Thyroid gland (tissue), 4 donors: ENCODE measurements around the gene NFXL1. TPM values are rescaled to one million over a fixed set of nuclear protein-coding genes. Genes with fewer than 3 reads are reported as not detected.

ENCODE experiments used
- DNase-seq, 2 donors: peaks; one replicate each; pipeline ENCODE4 v3.0.0-alpha.2; 2019
- H3K27ac ChIP-seq, 3 donors: fragments of 200-600 bp; sonication (generic); 1 replicate in 2 of 3; 2 replicates in 1 of 3; pipeline ENCODE4 v1.5.1; 2016 to 2019; ENCODE audit warnings: mild to moderate bottlenecking in 1 of 3, moderate library complexity in 1 of 3
- H3K27me3 ChIP-seq: fragments of 200-600 bp; sonication (generic); one replicate; pipeline ENCODE4 v1.5.1; 2019
- H3K36me3 ChIP-seq, 2 donors: fragments of 200-600 bp; sonication (generic); one replicate each; pipeline ENCODE4 v1.5.1; 2016 to 2019
- H3K4me1 ChIP-seq, 2 donors: fragments of 200-600 bp; sonication (generic); one replicate each; pipeline ENCODE4 v1.5.1; 2017 to 2019
- H3K4me3 ChIP-seq, 3 donors: fragments of 200-600 bp; sonication (generic); replicated peaks in 1 of 3; 1 replicate in 2 of 3; 2 replicates in 1 of 3; pipeline ENCODE4 v1.5.1; 2016; ENCODE audit warnings: mild to moderate bottlenecking in 1 of 3
- H3K9me3 ChIP-seq: fragments of 200-600 bp; sonication (generic); one replicate; pipeline ENCODE4 v1.5.1; 2017
- CTCF ChIP-seq, 6 experiments: fragments of 200-600 bp in 3 of 6; fragments of 450-650 bp in 3 of 6; sonication (generic) in 3 of 6; IDR thresholded peaks; one replicate each; pipeline ENCODE4 v1.5.1; 2016 to 2019; ENCODE audit warnings: antibody characterized with exemption in 6 of 6, mild to moderate bottlenecking in 2 of 6, inconsistent platforms in 1 of 6, moderate library complexity in 1 of 6
- POLR2A ChIP-seq, 2 donors: fragments of 450-650 bp; IDR thresholded peaks; one replicate each; pipeline ENCODE4 v1.6.1; 2017; ENCODE audit warnings: antibody characterized with exemption in 2 of 2, mild to moderate bottlenecking in 2 of 2, moderate library complexity in 1 of 2
- WGBS, 2 donors: methylation state at CpG; one replicate each; pipeline ENCODE4 v1.1.5; 2017; 5-methylcytosine and 5-hydroxymethylcytosine counted together
- intact Hi-C: fragments of 100-400 bp; cut with DNase I; formaldehyde crosslinking; loops from one replicate; pipeline ENCODE4 v1.15.1; 2023
- total RNA-seq, 4 donors: library from RNA; depleted of rRNA; stranded (reverse); fragments of >200 nt; gene quantifications; one replicate each; pipeline ENCODE4 v1.2.3, GENCODE V29; 2016

NFXL1 gene
- total RNA-seq, result 10 to 100 TPM; 17.3 to 66.4 (median 23.0) TPM

GRCh38 chr4:47914220-47914925 is at the start of gene NFXL1:
Gene NFXL1, minus strand, starts transcription at chr4:47914583. Its CDS starts 380 bp downstream, at chr4:47914203.
- TF ChIP-seq POLR2A (IDR thresholded peaks at IDR 0.05) (peak in 1 of 2 donors; percentile 92), CTCF (IDR thresholded peaks at IDR 0.05) (no peak)
- peaks cover 21 to 28% of the 10 kb centered on the region in 2 donors for H3K4me1 ChIP-seq
- no peaks in the 10 kb centered on the region for H3K27me3 ChIP-seq
- intact Hi-C loops, result no loop called here
- H3K9me3 ChIP-seq, result no peaks in the 10 kb centered on the region
- H3K36me3 ChIP-seq, result peaks cover 0 to 8% of the 10 kb centered on the region in 2 donors
- H3K4me3 ChIP-seq, result peak within 1 kb of the TSS; percentile 66 to 91 (median 72)
- peak within 1 kb of the TSS; percentile 41 to 75 (median 69) for H3K27ac ChIP-seq
- 0 to 1% methylated on average over 40 to 43 of the region's 55 CpGs for WGBS, 2 donors
- peak; percentile 98 to 99 for DNase-seq

DNA sequence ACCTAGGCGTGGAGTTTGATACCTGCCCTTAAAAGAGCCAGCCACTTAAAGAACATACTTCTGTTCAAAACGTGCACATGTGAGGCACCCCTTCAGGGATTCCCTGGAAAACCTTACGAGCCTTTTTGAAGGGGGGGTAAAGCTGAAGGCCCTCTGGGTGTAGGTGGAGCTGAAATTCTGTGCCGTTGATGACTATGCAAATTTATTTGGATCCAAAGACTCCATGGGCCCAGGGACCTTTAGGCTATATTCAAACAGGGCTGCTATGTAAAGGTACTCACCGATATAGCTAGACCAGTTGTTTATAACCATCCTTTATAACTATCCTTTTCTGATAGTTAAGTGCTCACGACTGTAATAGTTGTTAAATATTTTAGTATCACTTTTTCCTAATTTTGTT is 40.3 kb upstream of the NFXL1 start:
- Histone ChIP-seq H3K9me3 (no peaks in the 10 kb centered on the region), H3K36me3 (no peaks in the 10 kb centered on the region), H3K4me3 (no peak overlapping the region), H3K27me3 (no peaks in the 10 kb centered on the region), H3K27ac (no peak overlapping the region), H3K4me1 (no peaks in the 10 kb centered on the region)
- WGBS, 2 donors, result 42 to 68% methylated on average over 6 of the region's 6 CpGs
- no peak for DNase-seq
- TF ChIP-seq CTCF (IDR thresholded peaks at IDR 0.05) (no peak), POLR2A (IDR thresholded peaks at IDR 0.05) (no peak)
- intact Hi-C loops, result no loop called here

- 36 to 56% methylated on average over 10 of the region's 10 CpGs for WGBS, 2 donors
- peak; percentile 2 to 22 for DNase-seq
Measured at GRCh38 chr4:47954245-47954644, 39.9 kb upstream of the NFXL1 start.

GRCh38 chr4:47945930-47946726 is 31.7 kb upstream of the NFXL1 start:
- Histone ChIP-seq H3K27ac (no peak overlapping the region), H3K36me3 (no peaks in the 10 kb centered on the region), H3K4me3 (no peak overlapping the region), H3K27me3 (no peaks in the 10 kb centered on the region), H3K9me3 (no peaks in the 10 kb centered on the region), H3K4me1 (no peaks in the 10 kb centered on the region)
- intact Hi-C loops, result no loop called here
- WGBS, 2 donors, result 91 to 94% methylated on average over 5 of the region's 5 CpGs
- DNase-seq, result no peak
- TF ChIP-seq CTCF (IDR thresholded peaks at IDR 0.05) (no peak), POLR2A (IDR thresholded peaks at IDR 0.05) (no peak)

More at GRCh38 chr4:47954245-47954644, 39.9 kb upstream of the NFXL1 start:
- TF ChIP-seq CTCF (IDR thresholded peaks at IDR 0.05) (no peak), POLR2A (IDR thresholded peaks at IDR 0.05) (no peak)
- H3K27ac ChIP-seq, result no peak overlapping the region
- no peaks in the 10 kb centered on the region for H3K4me1 ChIP-seq
- no peaks in the 10 kb centered on the region for H3K36me3 ChIP-seq
- intact Hi-C loops, result no loop called here
- no peak overlapping the region for H3K4me3 ChIP-seq
- no peaks in the 10 kb centered on the region for H3K27me3 ChIP-seq
- no peaks in the 10 kb centered on the region for H3K9me3 ChIP-seq
